GM19455 (cell line): ENCODE results near the gene SLC5A5.
"Not testable (repeated sequence)": the region's sequence is repeated elsewhere in the genome, so short reads cannot be mapped to it uniquely, and the experiment has no call there.

Experiments
- ATAC-seq: cut with Tn5 transposase; IDR thresholded peaks from one replicate; pipeline ENCODE4 v1.9.1; 2021; ENCODE audit not compliant: unreplicated experiment

SLC5A5 gene

GRCh38 chr19:17871032-17871877 lies 490 bp upstream of the SLC5A5 start:
- no peak for ATAC-seq

- no peak for ATAC-seq
Observed at GRCh38 chr19:17872251-17873001, 681 bp downstream of the SLC5A5 start.

- no peak for ATAC-seq
Observed at GRCh38 chr19:17873786-17874757, 2.3 kb downstream of the SLC5A5 start.

GRCh38 chr19:17874758-17875135 lies 3.0 kb downstream of the SLC5A5 start:
- ATAC-seq, result no peak

GRCh38 chr19:17877696-17878095 lies 6.0 kb downstream of the SLC5A5 start:
- no peak for ATAC-seq

- no peak for ATAC-seq
Observed at GRCh38 chr19:17879466-17879865, 7.7 kb downstream of the SLC5A5 start.

GRCh38 chr19:17881701-17882100 lies 10.0 kb downstream of the SLC5A5 start:
- ATAC-seq, result no peak

GRCh38 chr19:17883627-17884410 lies 12.1 kb downstream of the SLC5A5 start:
- no peak for ATAC-seq

GRCh38 chr19:17886515-17886914 lies 14.8 kb downstream of the SLC5A5 start:
- ATAC-seq, result no peak

- ATAC-seq, result not testable (repeated sequence)
Observed at GRCh38 chr19:17887221-17887620, 15.5 kb downstream of the SLC5A5 start.

GRCh38 chr19:17888260-17888659 lies 16.5 kb downstream of the SLC5A5 start:
- ATAC-seq, result no peak

GRCh38 chr19:17889609-17890214 lies 18.0 kb downstream of the SLC5A5 start:
- no peak for ATAC-seq

GRCh38 chr19:17893766-17894165 lies 22.0 kb downstream of the SLC5A5 start:
- no peak for ATAC-seq

- ATAC-seq, result no peak
Observed at GRCh38 chr19:17902701-17903100, 31.0 kb downstream of the SLC5A5 start.

- ATAC-seq, result no peak
Observed at GRCh38 chr19:17908244-17908643, 36.5 kb downstream of the SLC5A5 start.

GRCh38 chr19:17909003-17909732 lies 37.4 kb downstream of the SLC5A5 start:
- no peak for ATAC-seq

GRCh38 chr19:17910791-17911360 lies 39.1 kb downstream of the SLC5A5 start:
- no peak for ATAC-seq

- no peak for ATAC-seq
Observed at GRCh38 chr19:17915940-17916593, 44.3 kb downstream of the SLC5A5 start.
